Measurements from ENCODE around the gene CCDC157.

Gene CCDC157

DNA sequence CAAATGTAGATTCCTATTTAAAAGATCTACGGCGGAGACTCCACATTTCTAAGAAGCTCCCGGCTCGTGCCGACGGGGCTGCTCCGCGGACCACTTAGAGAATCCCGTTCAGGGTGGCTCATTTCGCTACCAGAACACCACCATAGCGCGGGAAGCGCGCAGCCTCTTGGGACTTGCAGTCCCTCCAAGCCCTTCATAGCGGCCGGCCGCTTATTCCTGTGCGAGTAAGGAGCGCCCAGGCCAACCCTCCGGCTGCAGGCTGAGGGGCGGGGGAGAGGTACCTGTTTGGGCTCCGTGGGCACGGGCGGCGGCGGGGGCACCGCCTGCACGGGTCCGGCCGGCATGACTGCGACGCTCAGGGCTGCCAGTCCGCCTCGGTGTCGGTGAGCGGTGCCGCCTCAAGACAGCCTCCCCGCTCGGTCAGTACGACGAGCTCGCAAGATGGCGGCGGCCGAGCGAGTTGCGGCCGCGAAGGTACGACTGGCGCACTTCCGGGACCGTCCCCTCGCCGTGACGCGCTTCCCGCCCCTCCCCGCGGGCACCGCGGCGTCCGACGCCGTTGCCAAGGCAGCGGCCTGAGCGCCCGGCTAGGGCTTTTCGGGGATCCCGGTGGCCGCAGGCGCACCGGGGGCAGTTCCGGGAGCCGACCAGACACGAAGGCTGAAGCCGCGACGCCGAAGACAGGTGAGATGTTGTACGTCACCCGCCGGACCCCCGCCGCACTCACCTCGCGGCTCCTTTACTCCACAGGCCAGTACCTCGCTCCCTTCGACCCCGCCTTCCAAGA lies at the start of gene CCDC157, which contains the start of gene SF3A1:
Gene CCDC157 (plus strand): TSS at position 559 of the 787 bp plus-strand sequence. CDS start 8,994 bp downstream, outside the sequence.
Gene SF3A1 (minus strand): TSS at position 446 of the 787 bp plus-strand sequence. CDS start 102 bp downstream, at position 344.
- Histone ChIP-seq H3K9me3 (ENCODE audit: low read length) (no peaks in the 10 kb centered on the region), H3K36me3 (ENCODE audit: insufficient read depth, low read length) (peaks cover 15% of the 10 kb centered on the region), H3K4me1 (ENCODE audit: insufficient read depth, low read length) (peaks cover 29% of the 10 kb centered on the region), H3K9ac (ENCODE audit: low read length) (peak within 1 kb of the TSS; percentile 78), H3K27me3 (ENCODE audit: control insufficient read depth in 1 of 2, insufficient read depth in 2 of 2, low read length in 2 of 2) (no peaks in the 10 kb centered on the region), H3K4me3 (ENCODE audit: low read depth in 1 of 2, low read length in 2 of 2) (peak within 1 kb of the TSS; percentile 35 to 77), H3K27ac (ENCODE audit: low read depth, low read length) (peak within 1 kb of the TSS; percentile 83)

DNA sequence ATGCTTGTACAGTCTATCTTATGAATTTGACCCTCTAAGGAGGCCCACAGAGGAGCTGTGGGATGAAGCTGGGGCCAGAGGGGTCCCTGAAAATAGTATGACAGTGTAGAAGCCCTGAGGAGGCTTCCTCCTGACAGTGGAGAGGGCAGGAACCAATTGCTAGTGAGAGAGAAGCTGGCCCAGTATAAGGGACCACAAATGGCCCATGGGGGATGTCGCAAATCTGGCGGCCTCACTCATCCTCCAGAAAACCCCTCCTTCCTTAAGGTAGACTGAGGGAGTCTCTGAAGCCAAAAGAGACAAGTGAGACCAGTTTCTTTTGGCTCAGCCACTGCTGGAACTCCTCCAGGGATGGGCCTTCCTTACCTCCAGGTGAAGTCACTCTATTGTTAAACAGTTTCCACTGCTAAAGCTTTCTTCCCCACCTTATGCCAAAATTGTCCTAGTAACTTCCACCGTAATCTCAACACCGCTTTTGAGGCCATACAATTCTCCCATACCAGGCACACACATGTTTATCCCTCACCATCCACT lies 49.7 kb upstream of the CCDC157 start:
- H3K4me3 ChIP-seq (ENCODE audit: low read depth in 1 of 2, low read length in 2 of 2) = no peak overlapping the region
- peaks cover 13% of the 10 kb centered on the region for H3K36me3 ChIP-seq (ENCODE audit: insufficient read depth, low read length)
- H3K27ac ChIP-seq (ENCODE audit: low read depth, low read length) = no peak overlapping the region
- H3K9me3 ChIP-seq (ENCODE audit: low read length) = no peaks in the 10 kb centered on the region
- H3K27me3 ChIP-seq (ENCODE audit: control insufficient read depth in 1 of 2, insufficient read depth in 2 of 2, low read length in 2 of 2) = no peaks in the 10 kb centered on the region
- H3K4me1 ChIP-seq (ENCODE audit: insufficient read depth, low read length) = peaks cover 99% of the 10 kb centered on the region
- H3K9ac ChIP-seq (ENCODE audit: low read length) = no peak overlapping the region

DNA sequence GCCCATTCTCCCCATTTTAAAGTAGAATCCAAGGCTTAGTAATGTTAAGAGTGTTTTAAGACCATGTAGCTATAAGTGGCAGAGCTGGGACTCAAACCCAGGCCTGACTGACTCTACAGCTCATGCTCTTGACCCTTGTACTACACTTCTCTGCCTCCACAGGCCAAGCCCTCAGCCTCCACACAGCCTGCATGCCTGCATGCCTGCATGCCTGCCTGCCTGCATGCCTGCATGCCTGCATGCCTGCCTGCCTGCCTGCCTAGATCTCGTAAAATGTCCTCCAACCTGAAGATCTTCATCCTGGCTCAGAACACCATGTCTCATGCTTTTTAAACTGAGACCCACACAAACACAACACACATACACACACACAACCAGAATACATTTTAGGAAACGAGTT lies 48.7 kb upstream of the CCDC157 start:
- Histone ChIP-seq H3K27me3 (ENCODE audit: control insufficient read depth in 1 of 2, insufficient read depth in 2 of 2, low read length in 2 of 2) (no peaks in the 10 kb centered on the region), H3K9ac (ENCODE audit: low read length) (no peak overlapping the region), H3K27ac (ENCODE audit: low read depth, low read length) (no peak overlapping the region), H3K4me1 (ENCODE audit: insufficient read depth, low read length) (peaks cover 95% of the 10 kb centered on the region), H3K4me3 (ENCODE audit: low read depth in 1 of 2, low read length in 2 of 2) (no peak overlapping the region), H3K9me3 (ENCODE audit: low read length) (no peaks in the 10 kb centered on the region), H3K36me3 (ENCODE audit: insufficient read depth, low read length) (peaks cover 10% of the 10 kb centered on the region)

DNA sequence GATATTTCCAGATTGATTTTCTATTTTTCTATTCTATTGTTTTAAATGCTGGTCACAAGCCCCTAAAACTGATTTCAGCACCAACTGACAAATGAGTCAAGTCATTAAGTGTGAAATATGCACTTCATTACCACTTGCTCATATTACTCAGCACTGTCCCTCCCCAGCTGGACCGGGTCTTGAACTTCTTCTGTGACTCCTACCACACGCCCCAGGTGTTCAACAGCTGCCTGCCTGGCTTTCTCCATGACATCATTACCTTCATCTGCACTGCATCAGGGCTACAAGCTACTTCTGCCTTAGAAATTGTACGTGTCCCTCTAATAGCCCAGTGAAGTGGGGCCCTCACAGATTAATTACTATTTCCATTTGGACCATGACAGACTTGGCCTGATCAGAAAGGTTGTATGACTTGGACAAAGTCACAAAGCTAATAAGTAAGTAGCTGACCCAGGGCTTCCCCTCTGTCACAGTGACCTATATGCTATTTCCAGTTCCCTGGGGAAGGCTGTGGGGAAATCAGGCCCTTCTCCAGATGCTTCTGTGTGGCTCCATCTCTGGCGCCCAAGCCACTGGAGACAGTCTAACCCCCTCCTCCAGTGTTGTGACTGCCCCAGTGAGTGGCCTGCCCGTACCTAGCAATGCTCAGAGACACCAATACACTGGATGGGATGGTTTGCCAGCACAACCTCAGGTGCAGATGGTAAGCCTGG lies 48.1 kb upstream of the CCDC157 start:
- Histone ChIP-seq H3K4me3 (ENCODE audit: low read depth in 1 of 2, low read length in 2 of 2) (no peak overlapping the region), H3K36me3 (ENCODE audit: insufficient read depth, low read length) (peaks cover 4% of the 10 kb centered on the region), H3K9ac (ENCODE audit: low read length) (no peak overlapping the region), H3K9me3 (ENCODE audit: low read length) (no peaks in the 10 kb centered on the region), H3K4me1 (ENCODE audit: insufficient read depth, low read length) (peaks cover 91% of the 10 kb centered on the region), H3K27me3 (ENCODE audit: control insufficient read depth in 1 of 2, insufficient read depth in 2 of 2, low read length in 2 of 2) (no peaks in the 10 kb centered on the region), H3K27ac (ENCODE audit: low read depth, low read length) (no peak overlapping the region)

DNA sequence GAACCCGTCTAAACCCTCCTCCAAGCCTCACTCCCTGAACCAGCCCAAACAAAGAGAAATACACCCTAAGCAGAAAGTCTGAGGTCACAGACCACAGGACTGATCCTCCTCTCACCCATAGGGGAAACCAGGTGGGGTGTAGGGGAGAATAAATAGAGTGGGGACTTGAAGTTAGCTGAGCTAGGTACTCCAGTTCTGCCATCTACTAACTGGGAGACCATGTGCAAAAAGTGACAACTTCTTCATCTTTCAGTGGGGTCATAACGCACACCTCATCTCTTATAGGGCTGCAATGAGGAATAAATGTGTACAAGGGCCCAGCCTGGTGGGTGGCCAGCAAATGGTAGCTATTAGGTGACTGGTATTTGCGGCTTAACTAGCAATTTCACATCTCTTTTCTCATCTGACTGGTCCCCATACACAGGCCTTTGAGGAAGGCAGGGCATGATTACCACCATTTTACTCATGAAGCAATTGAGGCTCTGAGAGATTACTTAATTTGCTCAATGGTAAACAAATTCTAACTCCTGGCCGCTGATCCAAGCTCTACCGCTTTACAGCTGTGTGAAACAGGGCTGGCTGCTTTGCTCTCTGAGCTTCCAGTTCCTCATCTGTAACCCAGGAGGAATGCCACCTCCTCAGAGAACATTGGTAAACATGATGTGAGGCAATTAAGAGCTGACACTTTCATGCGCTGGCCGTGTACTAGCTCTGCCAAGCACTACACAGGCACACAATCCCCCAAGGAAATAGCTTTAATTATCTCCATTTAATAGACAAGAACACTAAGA lies 46.7 kb upstream of the CCDC157 start:
- Histone ChIP-seq H3K4me3 (ENCODE audit: low read depth in 1 of 2, low read length in 2 of 2) (peak overlapping the region in 1 of 2 donors; percentile 6), H3K4me1 (ENCODE audit: insufficient read depth, low read length) (peaks cover 86% of the 10 kb centered on the region), H3K9ac (ENCODE audit: low read length) (peak overlapping the region; percentile 15), H3K9me3 (ENCODE audit: low read length) (no peaks in the 10 kb centered on the region), H3K36me3 (ENCODE audit: insufficient read depth, low read length) (no peaks in the 10 kb centered on the region), H3K27me3 (ENCODE audit: control insufficient read depth in 1 of 2, insufficient read depth in 2 of 2, low read length in 2 of 2) (no peaks in the 10 kb centered on the region), H3K27ac (ENCODE audit: low read depth, low read length) (peak overlapping the region; percentile 81)

DNA sequence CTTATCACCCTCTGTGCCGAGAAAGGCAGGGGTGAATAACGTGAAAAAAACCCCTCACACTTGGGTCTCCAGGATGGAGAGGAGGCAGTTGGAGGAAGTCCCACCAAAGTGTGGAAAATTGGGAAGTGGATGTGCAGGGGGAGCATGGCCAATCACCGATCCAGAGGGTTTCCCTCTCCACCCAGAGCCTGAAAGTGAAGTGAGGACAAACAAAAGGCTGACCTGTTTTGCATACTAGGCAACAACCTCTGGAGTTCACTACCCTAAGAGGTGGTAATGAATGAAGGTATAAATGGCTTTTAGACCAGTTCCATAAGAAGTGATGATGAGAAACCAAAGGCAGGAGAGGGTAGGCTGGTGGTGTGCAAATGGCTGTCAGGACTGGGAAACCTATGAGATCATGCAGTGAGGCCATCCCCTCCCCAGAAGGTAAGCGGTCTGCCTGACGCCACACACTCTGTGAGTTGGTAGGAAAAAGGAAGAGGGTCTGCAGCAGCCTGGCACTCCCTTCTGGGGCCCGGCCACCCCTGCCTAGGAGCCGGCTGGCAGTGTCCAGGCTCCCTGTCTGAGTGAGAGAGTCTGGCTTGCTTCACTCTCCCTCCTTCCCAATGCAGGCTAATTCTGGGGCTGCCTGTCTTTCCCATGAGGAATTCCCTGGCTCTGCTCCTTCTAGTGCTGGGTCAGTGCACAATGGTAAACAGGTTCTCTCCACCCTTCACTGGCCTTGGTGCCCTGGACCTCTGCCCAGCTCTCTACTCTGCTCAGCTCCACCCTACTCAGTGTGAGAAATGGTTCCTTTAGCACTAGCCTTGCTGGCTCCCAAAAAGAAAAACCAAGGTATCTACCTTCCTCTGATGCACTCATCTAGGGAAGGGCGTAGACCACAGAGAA lies 45.7 kb upstream of the CCDC157 start:
- peaks cover 86% of the 10 kb centered on the region for H3K4me1 ChIP-seq (ENCODE audit: insufficient read depth, low read length)
- H3K4me3 ChIP-seq (ENCODE audit: low read depth in 1 of 2, low read length in 2 of 2) = peak overlapping the region in 1 of 2 donors; percentile 2
- no peaks in the 10 kb centered on the region for H3K36me3 ChIP-seq (ENCODE audit: insufficient read depth, low read length)
- H3K27me3 ChIP-seq (ENCODE audit: control insufficient read depth in 1 of 2, insufficient read depth in 2 of 2, low read length in 2 of 2) = no peaks in the 10 kb centered on the region
- H3K9me3 ChIP-seq (ENCODE audit: low read length) = no peaks in the 10 kb centered on the region
- H3K27ac ChIP-seq (ENCODE audit: low read depth, low read length) = peak overlapping the region; percentile 81
- peak overlapping the region; percentile 5 for H3K9ac ChIP-seq (ENCODE audit: low read length)

DNA sequence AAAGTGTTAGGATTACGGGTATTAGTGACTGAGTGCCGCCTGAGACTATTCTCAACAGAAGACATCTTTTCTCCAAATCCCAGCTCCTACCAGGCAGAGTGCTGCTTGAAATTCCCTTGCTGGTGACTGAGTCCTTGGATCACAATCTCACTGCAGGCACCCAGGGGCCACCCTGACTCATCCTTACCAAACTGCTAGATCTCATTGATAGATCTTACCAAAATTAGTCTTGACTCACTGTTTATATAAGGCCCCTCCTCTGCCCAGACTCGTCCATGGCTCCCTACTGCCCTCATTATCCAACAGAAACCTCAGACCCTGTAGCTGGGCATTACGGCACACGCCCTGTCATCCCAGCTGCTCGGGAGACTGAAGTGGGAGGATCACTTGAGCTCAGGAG lies 44.8 kb upstream of the CCDC157 start:
- Histone ChIP-seq H3K27me3 (ENCODE audit: control insufficient read depth in 1 of 2, insufficient read depth in 2 of 2, low read length in 2 of 2) (no peaks in the 10 kb centered on the region), H3K4me1 (ENCODE audit: insufficient read depth, low read length) (peaks cover 81% of the 10 kb centered on the region), H3K4me3 (ENCODE audit: low read depth in 1 of 2, low read length in 2 of 2) (peak overlapping the region in 1 of 2 donors; percentile 2), H3K27ac (ENCODE audit: low read depth, low read length) (peak overlapping the region; percentile 81), H3K9ac (ENCODE audit: low read length) (no peak overlapping the region), H3K9me3 (ENCODE audit: low read length) (no peaks in the 10 kb centered on the region), H3K36me3 (ENCODE audit: insufficient read depth, low read length) (no peaks in the 10 kb centered on the region)

DNA sequence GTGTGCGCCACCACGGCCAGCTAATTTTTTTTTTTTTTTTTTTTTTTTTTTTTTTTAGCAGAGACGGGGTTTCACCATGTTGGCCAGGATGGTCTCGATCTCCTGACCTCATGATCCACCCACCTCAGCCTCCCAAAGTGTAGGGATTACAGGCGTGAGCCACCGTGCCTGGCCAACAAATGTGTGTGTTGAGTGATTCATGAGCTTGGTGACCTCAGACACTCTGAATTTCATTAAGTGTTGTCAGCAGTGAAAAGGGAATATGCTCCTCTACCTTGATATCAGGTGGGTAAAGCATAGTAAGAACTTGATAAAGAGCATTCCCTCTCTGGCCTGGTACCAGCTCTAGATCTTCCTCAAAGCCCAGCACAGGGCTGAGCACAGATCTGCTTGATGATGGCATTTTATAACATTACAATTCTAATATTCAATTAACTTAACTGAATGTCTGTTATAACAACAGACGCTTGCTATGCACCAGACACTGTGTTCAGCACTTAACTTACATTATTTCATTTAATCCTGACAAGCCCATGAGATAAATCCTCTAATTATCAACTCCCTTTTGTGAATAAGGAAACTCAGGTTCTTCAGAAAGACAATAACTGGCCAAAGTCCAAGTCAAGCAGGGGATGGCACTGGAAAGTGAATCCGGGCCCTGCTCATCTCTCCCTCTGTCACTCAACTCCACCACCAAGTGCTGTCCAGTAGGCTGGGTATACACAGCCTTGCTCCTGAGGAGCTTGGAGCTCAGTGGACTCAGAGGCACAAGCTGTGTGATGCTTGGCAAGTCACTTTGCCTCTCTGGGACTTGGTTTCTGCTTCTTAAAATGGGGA lies 43.1 kb upstream of the CCDC157 start:
- Histone ChIP-seq H3K27ac (ENCODE audit: low read depth, low read length) (no peak overlapping the region), H3K9me3 (ENCODE audit: low read length) (no peaks in the 10 kb centered on the region), H3K4me1 (ENCODE audit: insufficient read depth, low read length) (peaks cover 65% of the 10 kb centered on the region), H3K4me3 (ENCODE audit: low read depth in 1 of 2, low read length in 2 of 2) (no peak overlapping the region), H3K27me3 (ENCODE audit: control insufficient read depth in 1 of 2, insufficient read depth in 2 of 2, low read length in 2 of 2) (no peaks in the 10 kb centered on the region), H3K36me3 (ENCODE audit: insufficient read depth, low read length) (no peaks in the 10 kb centered on the region), H3K9ac (ENCODE audit: low read length) (no peak overlapping the region)

DNA sequence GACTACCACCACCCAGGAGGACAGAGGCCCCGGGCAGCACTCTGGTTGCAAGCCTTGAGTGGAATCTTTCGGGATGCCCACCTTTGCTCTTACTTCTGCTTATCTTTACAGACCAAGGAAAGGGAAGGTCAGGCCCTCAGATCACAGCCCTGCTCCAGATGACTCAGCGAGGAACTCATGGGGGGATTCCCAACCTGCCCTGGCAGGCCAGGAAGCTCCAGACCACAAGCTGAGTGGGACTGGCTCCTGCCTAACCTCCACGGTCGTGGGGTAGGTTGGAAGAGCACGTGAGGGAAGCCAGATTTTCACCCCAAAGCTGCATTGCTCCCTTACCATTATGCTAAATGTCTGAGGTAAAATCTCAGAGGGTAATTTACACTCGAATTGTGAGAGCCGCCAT lies 41.9 kb upstream of the CCDC157 start:
- H3K9me3 ChIP-seq (ENCODE audit: low read length) = no peaks in the 10 kb centered on the region

More for the DNA sequence above, 41.9 kb upstream of the CCDC157 start:
- peaks cover 8% of the 10 kb centered on the region for H3K36me3 ChIP-seq (ENCODE audit: insufficient read depth, low read length)
- H3K27me3 ChIP-seq (ENCODE audit: control insufficient read depth in 1 of 2, insufficient read depth in 2 of 2, low read length in 2 of 2) = no peaks in the 10 kb centered on the region
- H3K4me1 ChIP-seq (ENCODE audit: insufficient read depth, low read length) = peaks cover 63% of the 10 kb centered on the region
- H3K27ac ChIP-seq (ENCODE audit: low read depth, low read length) = no peak overlapping the region
- no peak overlapping the region for H3K4me3 ChIP-seq (ENCODE audit: low read depth in 1 of 2, low read length in 2 of 2)
- H3K9ac ChIP-seq (ENCODE audit: low read length) = no peak overlapping the region
